ENCODE measurements around the gene EPHA3.

Gene EPHA3

GRCh38 chr3:89139870-89140269, 32.4 kb downstream of the EPHA3 start:
- DNase-seq (ENCODE audit: extremely low spot score, insufficient read length, low read depth) (no peak), FAIRE-seq (no peak)

DNA sequence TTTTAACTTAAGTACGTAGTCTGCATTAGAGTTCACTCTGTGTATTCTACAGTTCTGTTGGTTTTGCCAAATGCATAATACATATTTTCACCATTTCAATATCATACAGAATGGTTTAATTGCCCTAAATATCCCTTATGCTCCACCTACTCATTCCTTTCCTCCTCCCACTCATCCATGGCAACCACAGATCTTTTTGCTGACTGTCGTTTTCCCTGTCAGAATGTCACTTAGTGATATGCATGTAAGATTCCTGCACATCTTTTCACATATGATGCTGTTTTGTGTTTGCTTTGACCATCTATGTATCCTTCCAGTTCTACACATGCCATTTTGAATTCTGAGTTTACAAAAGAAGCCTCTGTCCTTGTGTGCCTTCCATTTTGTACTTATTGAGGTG, 36.7 kb downstream of the EPHA3 start:
- no peak for DNase-seq (ENCODE audit: extremely low spot score, insufficient read length, low read depth)
- no peak for FAIRE-seq

- DNase-seq (ENCODE audit: extremely low spot score, insufficient read length, low read depth) (no peak), FAIRE-seq (no peak)
These were observed 38.6 kb downstream of the EPHA3 start for GRCh38 chr3:89145995-89146394.

DNA sequence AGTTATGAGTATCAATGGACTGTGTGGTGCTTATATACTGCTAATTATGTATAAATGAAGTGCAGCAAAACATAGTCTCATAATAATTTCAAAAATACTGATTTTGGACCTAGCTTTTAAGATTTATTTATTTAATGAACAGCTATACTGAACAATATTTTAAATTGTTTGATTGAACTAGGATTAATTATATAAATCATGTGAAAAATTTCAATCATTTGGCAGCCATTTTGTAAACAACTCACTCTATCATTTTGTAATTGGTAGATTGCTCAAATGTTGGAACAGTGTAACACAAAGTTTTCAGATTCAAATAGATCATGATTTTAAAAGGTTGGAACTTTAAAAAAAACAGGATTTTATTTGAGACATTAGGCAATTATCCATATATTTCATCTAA, 47.0 kb downstream of the EPHA3 start:
- FAIRE-seq: no peak
- DNase-seq (ENCODE audit: extremely low spot score, insufficient read length, low read depth): no peak

DNA sequence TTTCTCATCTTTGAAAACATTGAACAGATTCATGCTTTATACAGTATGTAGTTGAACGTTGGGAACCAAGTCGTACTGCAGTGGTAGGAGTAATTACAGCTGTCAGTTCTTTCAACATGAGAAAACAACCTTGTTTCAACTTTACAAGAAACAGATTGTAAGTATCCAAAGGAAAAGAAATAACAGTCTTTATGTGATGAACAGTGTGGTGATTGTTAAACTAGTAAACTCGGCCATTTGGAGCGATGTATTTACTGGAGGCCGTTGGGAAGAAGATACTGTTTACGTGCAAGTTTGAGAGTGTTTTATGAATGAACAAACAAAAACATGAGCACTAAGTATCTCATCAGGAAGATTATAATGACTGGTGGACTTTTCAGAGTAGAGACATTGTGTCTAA, 48.4 kb downstream of the EPHA3 start:
- DNase-seq (ENCODE audit: extremely low spot score, insufficient read length, low read depth) (no peak), FAIRE-seq (no peak)

DNA sequence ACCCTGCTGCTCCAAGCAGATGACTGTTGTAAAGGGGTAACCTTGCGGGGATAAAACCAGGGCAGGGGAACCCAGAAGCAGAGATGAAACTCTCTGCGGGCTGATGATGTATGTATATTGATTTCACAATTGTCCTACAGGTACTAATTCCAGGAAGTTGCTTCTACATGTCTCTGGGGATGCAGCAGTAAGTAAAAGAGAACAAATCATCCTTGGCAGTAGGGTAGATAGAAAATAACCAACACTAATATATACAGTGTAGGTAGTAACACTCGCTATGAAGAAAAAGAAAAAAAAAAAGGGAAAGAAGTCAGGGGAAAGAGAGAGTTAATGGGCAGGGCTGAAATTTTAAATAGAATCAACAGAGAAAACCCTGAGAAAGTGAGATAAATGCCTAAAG, 50.2 kb downstream of the EPHA3 start:
- no peak for DNase-seq (ENCODE audit: extremely low spot score, insufficient read length, low read depth)
- no peak for FAIRE-seq

- no peak for FAIRE-seq
- no peak for DNase-seq (ENCODE audit: extremely low spot score, insufficient read length, low read depth)
These were observed 52.2 kb downstream of the EPHA3 start for GRCh38 chr3:89159605-89160004.

GRCh38 chr3:89164774-89165173, 57.4 kb downstream of the EPHA3 start:
- FAIRE-seq (no peak), DNase-seq (ENCODE audit: extremely low spot score, insufficient read length, low read depth) (no peak)

GRCh38 chr3:89165636-89166263, 58.3 kb downstream of the EPHA3 start:
- FAIRE-seq (no peak), DNase-seq (ENCODE audit: extremely low spot score, insufficient read length, low read depth) (no peak)

DNA sequence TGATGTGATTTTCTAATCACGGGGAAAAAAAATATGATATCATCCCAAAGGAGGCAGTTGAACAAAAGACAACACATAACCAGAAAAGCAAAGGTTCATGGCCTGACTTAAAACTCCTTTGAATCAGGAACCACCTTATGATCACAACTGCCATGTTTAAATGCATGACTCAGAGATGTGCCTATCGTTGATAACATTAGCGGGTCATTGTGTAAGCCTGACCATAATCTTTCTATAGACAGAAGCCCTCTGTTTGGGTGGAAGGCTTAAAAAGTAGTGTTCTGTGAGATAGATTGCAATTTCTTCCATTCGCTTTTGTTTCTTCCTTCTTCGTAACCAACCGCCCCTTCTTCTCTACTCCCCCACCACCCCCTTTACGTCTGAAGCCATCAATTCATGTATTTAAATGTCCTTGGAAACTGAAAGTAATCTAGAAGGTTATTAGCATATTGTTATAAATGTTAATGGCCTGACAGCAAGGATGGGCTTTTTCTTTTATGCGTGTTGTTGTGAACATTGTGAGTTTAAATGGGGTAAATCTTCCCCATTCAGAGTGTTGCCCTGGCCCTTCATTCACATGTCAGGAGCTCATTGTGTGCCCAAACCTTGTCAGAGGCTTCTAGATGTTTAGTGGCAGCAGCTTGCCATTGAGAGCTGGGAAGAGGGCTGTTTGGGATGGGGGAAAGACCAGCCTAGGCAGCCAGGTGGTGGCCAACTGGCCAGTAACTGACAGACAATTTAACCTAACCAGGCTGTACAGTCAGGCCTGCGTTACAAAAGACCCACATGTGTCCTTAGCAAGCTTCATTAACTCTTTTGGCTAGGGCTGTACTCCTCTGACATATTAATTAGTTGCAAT, 64.5 kb downstream of the EPHA3 start:
- DNase-seq (ENCODE audit: extremely low spot score, insufficient read length, low read depth) (no peak), FAIRE-seq (no peak)

DNA sequence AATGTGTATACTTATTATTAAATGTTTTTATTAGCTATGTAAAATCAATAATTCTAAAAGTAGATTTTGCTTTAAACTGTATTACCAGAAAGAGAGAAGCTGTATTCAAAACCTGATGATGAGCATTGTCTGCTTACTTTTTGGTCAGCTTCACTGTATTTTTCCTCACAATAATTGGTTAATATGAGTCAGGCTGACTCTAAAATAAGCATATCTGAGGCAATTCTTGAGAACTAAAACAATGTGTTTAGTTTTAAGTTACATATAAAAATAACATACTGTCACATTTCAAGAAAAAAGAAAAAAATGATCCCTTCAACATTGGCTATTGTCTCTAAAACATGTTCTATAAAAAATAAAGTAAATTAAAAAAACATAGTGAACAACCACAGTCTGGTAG, 66.1 kb downstream of the EPHA3 start:
- FAIRE-seq: no peak
- DNase-seq (ENCODE audit: extremely low spot score, insufficient read length, low read depth): no peak

DNA sequence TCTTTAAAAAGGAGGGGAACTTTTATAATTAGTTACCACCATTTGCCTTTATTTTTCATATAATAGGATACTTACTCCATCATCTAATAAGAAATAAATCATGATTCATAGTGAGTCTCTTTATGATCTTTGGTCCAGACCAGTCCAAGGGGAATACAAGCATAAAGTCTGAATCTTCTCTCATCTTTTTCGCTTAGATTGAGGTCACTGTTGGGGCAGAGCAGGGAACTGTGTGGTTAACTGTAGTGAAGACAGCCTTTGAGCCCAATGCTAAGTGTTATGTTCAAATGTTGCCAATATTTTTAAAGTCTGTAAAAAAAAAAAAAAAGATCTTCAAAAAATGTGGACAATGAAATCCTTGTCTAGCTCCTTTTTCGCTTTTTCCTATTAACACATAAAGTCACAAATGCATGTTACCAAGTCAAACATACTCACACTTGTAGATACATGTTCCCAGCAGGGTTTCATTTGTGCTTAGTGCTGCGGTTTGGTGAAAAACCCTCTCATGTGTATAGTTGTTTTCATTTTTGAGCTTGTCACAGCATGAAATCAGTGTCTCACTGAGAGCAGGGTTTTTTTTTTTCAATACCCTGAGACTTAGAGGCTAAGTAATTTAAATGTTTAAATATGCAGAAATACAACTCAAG, 72.1 kb downstream of the EPHA3 start:
- no peak for DNase-seq (ENCODE audit: extremely low spot score, insufficient read length, low read depth)
- no peak for FAIRE-seq

DNA sequence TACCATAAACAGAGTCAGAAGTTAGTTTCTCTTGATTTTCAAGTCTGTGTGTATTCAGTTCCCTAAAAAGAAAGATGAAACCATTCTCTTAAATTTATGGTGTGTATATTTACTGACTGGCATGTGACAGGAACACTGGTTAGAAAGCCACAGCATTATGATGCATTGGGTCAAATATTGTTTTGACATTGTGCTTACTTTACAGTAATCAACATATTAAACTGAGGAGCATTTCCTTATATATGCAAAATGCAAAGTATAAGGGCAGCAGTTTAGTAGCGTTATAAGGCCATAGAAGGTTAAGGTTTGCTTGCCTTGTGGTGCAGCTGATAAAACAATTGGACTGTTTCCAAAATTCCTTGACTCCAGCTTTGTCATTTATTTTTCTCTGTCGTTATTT, 72.9 kb downstream of the EPHA3 start:
- DNase-seq (ENCODE audit: extremely low spot score, insufficient read length, low read depth): no peak
- no peak for FAIRE-seq

DNA sequence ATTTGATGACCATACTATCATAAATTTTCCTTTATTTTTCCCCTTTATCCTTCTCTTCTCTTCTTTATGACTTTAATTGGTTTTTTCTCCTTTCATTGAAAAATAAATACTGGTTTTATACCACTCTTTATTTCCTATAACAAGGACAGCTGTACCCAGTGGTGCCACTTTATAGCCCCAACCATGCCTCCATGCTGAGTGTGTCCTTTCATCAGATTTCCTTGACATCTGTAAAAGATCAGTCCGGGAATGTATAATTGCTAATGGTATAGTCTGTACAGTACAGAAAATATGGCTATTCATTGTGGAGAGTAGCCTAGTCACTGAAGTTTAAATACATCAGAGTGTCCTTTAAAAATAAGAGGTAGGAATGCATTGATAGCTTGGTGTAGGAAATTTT, 74.6 kb downstream of the EPHA3 start:
- DNase-seq (ENCODE audit: extremely low spot score, insufficient read length, low read depth): no peak
- no peak for FAIRE-seq

- no peak for DNase-seq (ENCODE audit: extremely low spot score, insufficient read length, low read depth)
- no peak for FAIRE-seq
These were observed 77.0 kb downstream of the EPHA3 start for GRCh38 chr3:89184151-89184995.

GRCh38 chr3:89186456-89186855, 79.0 kb downstream of the EPHA3 start:
- FAIRE-seq (no peak), DNase-seq (ENCODE audit: extremely low spot score, insufficient read length, low read depth) (no peak)

DNA sequence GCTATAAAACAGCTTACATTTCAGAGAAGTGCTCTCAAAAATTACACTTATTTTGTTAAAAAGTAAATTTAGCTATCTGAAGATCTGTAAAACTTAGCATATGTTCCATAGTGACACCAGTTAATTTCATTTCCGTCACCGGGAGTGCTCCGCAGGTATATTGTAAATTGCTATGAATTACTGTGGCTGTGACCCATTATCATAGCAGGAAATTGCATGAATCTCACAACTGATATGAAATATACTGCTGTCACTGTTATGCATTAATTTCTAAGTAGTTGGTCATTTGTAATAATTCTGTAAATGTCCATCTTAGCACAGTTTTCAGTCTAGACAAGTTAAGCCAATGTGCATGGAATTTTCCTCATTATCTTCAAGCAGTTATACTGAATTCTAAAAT, 91.2 kb downstream of the EPHA3 start:
- no peak for DNase-seq (ENCODE audit: extremely low spot score, insufficient read length, low read depth)
- FAIRE-seq: no peak

GRCh38 chr3:89212619-89213018, 105.2 kb downstream of the EPHA3 start:
- no peak for DNase-seq (ENCODE audit: extremely low spot score, insufficient read length, low read depth)
- FAIRE-seq: no peak

GRCh38 chr3:89216016-89216739, 108.8 kb downstream of the EPHA3 start:
- no peak for DNase-seq (ENCODE audit: extremely low spot score, insufficient read length, low read depth)
- no peak for FAIRE-seq

All from GM18507 (cell line).